Measurements from ENCODE around the gene GALNT18. TPM values are rescaled to one million over a fixed set of nuclear protein-coding genes. Genes with fewer than 3 reads are reported as not detected.

The GALNT18 gene
- total RNA-seq, 1 experiment from 2014 or later, result 4.0 TPM

DNA sequence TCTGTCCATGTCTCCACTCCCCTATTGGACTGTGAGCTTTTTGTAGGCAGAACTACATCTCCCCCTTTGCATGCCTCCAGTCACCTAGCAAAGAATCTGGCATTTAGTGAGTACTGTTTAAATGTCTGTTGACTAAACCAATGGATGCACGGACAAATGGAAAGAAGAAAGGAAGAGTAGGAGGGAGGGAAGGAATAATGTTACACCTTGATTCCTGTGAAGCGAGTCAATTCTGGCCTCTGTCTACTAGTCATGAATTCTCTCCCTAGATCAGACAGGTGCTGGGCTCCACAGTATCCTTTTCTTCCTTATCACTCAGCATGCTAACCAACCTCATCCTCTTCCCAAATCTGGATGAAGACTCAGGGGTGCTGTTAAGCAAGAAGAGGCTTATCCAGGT lies 33.6 kb downstream of the GALNT18 start:
- no peak for DNase-seq (ENCODE audit: low read depth)

DNA sequence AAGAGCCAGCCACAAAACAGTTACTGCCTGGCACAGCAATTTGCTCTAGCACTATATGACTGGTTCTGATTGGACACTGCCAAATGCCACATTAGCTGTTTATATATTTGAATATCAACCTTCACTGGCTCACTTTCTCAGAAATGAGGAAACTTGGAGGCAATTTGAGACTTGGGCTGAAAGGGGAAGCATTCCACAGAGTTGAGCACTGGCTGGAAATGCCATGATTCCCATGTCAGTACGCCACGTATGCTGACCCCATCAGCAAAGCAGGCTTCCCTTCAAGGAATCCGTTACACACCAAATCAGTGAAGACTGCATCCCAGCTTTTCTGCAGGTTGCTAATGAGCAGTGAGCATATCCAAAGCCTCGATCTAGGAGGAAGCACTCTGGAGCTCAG lies 34.7 kb downstream of the GALNT18 start:
- no peak for DNase-seq (ENCODE audit: low read depth)

- DNase-seq (ENCODE audit: low read depth), result no peak
These were observed 35.3 kb downstream of the GALNT18 start for GRCh38 chr11:11586465-11586864.

GRCh38 chr11:11584937-11585336 lies 36.9 kb downstream of the GALNT18 start:
- DNase-seq (ENCODE audit: low read depth), result peak; percentile 48

- DNase-seq (ENCODE audit: low read depth), result peak; percentile 86
These were observed 37.3 kb downstream of the GALNT18 start for GRCh38 chr11:11584530-11584810.

- DNase-seq (ENCODE audit: low read depth), result no peak
These were observed 37.8 kb downstream of the GALNT18 start for GRCh38 chr11:11583801-11584529.

GRCh38 chr11:11582011-11582701 lies 39.6 kb downstream of the GALNT18 start:
- no peak for DNase-seq (ENCODE audit: low read depth)

DNA sequence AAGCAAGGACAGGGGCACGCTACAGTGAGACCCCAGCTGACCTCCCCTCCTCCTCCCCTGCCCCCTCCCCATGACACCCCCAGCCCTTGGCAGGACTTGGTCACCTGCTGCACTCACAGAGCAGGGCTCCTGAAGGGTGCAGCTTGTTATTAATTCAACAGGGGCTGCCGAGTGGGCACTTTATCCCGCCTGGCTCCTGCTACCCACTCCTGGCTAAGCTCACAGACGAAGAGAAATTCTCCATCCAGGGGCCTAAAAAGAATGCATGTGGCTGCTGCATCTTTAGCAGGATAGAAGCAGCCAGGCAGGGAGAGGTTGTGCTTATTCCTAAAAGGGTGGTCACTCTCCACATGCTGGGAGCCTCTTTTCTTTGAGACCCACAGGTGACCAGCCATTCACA lies 40.3 kb downstream of the GALNT18 start:
- DNase-seq (ENCODE audit: low read depth), result no peak

- DNase-seq (ENCODE audit: low read depth), result no peak
These were observed 40.9 kb downstream of the GALNT18 start for GRCh38 chr11:11580841-11581411.

GRCh38 chr11:11580012-11580411 lies 41.8 kb downstream of the GALNT18 start:
- DNase-seq (ENCODE audit: low read depth), result no peak

DNA sequence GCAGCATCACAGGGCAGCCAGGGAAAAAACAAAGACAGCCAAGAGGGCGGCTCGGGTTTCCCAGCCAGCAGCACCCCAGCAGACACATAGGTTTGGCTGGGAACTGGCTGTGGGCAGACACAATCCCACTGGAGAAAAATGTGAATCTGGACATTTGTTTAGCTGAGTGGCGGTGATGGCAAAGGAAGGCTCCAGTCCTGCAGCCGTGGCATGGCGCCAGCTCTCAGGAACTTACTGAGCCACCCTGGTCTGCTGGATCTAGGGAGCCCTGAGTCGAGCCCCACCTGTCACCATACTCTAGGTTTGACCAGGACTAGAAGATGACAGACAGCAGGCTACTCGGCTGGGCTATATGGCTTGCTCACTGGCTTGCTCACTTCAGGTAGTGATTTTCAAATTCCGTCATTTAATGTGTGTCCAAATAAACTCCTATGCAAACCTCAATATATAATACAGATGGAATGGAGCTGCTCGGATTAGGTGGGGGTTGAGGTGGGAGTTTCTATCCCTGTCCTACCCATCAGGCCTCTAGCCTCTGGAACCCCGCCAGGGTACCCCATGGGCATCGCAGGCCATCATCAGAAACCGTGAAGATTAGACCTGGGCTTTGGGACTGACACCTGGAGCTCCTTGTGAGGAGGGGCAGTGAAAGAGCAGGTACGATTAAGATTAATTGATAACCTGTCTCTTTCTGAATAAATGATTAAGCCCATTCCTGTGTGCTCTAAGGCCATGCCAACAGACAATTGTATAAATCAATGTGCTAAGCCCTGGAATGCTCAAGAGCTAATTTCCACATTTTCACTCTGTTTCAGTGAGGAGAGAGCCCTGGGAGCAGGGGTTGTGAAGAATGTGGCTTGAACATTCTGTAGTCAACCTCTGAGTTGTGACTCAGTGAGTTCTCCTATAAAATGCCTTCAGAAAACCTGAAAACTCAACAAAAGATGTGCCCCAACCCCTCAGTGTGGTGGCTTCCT lies 42.5 kb downstream of the GALNT18 start:
- DNase-seq (ENCODE audit: low read depth), result no peak

DNA sequence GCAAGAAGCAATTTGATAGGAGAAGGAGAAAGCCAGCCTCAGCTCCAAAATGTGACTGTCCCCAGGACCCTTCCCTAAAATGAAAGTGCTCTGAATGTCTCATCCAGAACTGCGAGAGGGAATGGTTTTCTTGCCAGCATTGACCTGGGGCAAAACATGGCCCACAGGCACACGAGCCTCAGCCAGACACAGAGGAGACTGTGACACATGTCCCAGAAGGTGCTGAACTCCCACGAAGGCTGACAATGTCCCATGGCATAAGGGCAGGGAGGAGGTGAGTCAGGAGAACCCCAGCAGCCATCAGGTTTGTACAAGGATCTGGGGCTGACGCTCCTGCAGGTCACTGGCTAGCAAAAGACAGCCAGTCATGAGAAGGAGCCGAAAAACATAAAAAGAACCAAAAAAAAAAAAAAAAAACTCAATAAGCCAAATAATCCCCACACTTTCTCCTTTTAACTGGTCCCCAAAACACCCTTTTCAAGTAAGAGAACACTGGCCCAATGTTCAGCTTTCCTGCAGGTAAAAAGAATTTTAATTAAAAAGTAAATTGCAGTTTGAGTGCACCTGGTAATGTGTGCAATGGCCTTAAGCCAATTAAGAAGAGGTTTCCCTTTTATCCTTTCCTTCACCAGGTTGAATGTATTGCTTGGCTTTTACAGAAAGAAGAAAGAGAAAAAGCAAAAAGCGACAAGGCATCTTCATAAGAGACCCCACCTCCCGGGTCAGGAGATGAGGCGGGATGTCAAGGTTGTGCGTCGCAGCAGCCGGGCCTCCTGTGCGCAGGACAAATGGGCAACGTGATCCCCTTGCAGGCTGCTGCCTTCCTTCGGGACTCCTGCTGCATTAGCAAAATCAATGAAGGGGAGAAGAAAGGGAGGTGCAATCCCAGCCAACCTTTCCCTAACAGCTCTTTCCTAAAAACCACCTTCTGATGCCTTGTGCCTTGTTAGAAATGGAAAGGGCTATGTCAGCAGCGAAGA lies 43.6 kb downstream of the GALNT18 start:
- DNase-seq (ENCODE audit: low read depth), result no peak

- DNase-seq (ENCODE audit: low read depth), result no peak
These were observed 44.5 kb downstream of the GALNT18 start for GRCh38 chr11:11577251-11577855.

GRCh38 chr11:11574373-11575287 lies 47.2 kb downstream of the GALNT18 start:
- DNase-seq (ENCODE audit: low read depth), result no peak

DNA sequence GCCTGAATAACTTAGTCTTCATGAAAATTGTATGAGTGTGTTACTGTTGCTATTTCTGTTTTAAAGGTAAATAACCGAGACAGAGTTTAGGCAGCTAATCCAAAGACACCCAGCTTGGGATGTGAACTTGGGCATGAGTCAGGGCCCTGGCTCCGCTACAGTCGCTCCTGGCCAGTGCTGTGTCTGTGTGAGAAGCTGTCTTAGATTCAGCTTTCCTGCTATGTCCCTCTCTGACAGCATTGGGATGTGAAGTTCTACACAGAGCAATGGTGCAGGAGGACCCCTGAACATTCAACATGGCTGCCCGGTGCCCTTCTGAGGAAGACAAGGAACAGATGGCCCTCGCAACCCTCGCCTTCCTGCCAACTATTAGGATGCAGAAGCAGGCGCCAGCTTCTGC lies 49.4 kb downstream of the GALNT18 start:
- no peak for DNase-seq (ENCODE audit: low read depth)

DNA sequence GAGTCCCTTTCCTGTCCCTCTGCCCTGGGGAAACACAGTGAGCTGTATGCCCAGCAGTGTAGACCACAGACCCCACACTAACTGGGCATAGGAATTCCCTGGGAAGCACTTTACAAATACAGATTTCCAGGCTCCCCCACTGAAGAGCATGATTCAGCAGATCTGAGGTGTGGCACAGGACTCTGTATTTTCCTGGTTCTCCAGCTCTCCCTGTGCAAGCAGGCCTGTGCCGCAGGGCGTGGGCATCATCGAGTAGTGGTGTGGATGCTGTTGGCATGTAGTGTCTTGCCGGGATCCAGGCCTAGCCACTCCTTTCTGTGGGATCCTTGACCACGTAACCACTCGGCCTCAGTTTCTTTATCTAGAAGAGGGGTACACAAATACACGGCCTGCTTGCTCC lies 49.9 kb downstream of the GALNT18 start:
- no peak for DNase-seq (ENCODE audit: low read depth)

DNA sequence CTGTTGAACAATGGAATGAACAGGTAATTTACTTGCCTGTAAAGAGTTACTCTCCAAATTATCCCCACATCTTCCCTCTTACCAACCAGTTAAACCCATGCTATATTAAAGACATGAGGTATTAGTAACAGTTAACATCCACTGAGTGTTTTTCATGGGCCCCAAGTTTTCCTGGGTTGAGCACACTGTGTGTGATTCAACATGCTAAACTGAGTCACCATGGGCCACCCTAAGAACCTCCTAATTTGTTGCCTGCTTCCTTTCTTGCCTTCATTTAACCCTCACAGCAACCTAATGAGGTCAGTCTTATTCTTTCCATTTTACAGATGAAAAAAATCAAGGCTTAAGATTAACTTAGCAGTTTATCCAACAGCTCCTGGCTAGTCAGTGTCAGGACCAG lies 51.0 kb downstream of the GALNT18 start:
- no peak for DNase-seq (ENCODE audit: low read depth)

DNA sequence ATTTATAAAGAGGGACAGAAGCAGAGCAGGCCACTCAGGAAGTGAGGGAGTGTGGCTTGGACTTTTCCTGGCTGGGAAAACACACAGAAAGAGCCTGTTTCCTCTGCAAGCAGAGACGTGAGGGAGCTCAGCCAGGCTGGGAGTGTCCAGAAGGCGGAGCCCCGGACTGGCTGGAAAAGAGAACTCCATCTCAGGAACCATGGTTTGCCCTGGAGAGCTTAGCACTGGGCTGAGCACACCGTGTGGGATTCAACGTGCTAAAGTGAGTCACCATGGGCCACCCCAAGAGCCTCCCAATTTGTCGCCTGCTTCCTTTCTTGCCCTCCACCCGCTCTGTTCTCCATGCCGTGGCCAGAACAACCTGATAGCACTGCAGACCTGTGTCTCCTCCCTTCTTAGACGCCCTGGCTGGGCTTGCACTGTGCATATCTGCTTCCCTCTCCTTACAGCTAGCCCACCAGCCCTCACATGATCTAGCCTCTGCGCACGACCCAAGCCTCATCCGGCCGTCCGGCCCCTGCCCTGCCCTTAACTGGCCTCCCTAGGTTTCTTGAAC lies 51.8 kb downstream of the GALNT18 start:
- peak; percentile 26 for DNase-seq (ENCODE audit: low read depth)

Measured in LHCN-M2 (cell line).